SJCRH30 (cell line): ENCODE measurements around the gene CCDC88C. TPM values are rescaled to one million over a fixed set of nuclear protein-coding genes. Genes with fewer than 3 reads are reported as not detected.
"Not testable (repeated sequence)": the region's sequence is repeated elsewhere in the genome, so short reads cannot be mapped to it uniquely, and the experiment has no call there.

Experiments used
- DNase-seq, 2 experiments: peaks; one replicate each; pipeline ENCODE4 v3.0.0-alpha.2; 2015 to 2020
- H3K27ac ChIP-seq: fragments of 250-450 bp; sonication (Bioruptor Pico); 2 replicates; pipeline ENCODE4 v1.5.1; 2020; ENCODE audit warnings: mild to moderate bottlenecking, moderate library complexity
- H3K27me3 ChIP-seq: fragments of 250-450 bp; sonication (Bioruptor Pico); 2 replicates; pipeline ENCODE4 v1.5.1; 2020; ENCODE audit warnings: mild to moderate bottlenecking, moderate library complexity
- H3K36me3 ChIP-seq: fragments of 250-450 bp; sonication (Bioruptor Pico); 2 replicates; pipeline ENCODE4 v1.5.1; 2020; ENCODE audit warnings: mild to moderate bottlenecking, moderate library complexity
- H3K4me1 ChIP-seq: fragments of 250-450 bp; sonication (Bioruptor Pico); 2 replicates; pipeline ENCODE4 v1.5.1; 2020; ENCODE audit warnings: mild to moderate bottlenecking, moderate library complexity
- H3K4me3 ChIP-seq: fragments of 250-450 bp; sonication (Bioruptor Pico); 2 replicates; pipeline ENCODE4 v1.5.1; 2020; ENCODE audit warnings: mild to moderate bottlenecking, moderate library complexity
- H3K9me3 ChIP-seq: fragments of 250-450 bp; sonication (Bioruptor Pico); replicated peaks from 2 replicates; pipeline ENCODE4 v1.5.1; 2020; ENCODE audit warnings: mild to moderate bottlenecking, moderate library complexity
- total RNA-seq: library from RNA; depleted of rRNA; stranded (reverse); fragments of >200 nt; shearing (Covaris generic); gene quantifications from 2 replicates; pipeline ENCODE4 v1.2.3, GENCODE V29; 2014

CCDC88C gene
- total RNA-seq, 1 experiment from 2014 or later: 8.9 TPM

DNA sequence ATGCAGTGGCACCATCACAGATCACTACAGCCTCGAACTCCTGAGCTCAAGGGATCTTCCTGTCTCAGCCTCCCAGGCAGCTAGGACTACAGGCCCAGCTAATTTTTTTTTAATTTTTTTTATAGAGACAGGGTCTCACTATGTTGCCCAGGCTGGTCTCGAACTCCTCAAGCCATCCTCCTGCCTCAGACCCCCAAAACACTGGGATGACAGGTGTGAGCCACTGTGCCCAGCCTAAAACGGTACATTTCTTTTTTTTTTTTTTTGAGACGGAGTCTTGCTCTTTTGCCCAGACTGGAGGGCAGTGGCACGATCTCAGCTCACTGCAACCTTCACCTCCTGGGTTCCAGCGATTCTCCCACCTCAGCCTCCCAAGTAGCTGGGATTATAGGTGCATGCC, 8.4 kb downstream of the CCDC88C start:
- not testable (repeated sequence) for H3K4me1 ChIP-seq, H3K27me3 ChIP-seq, H3K27ac ChIP-seq, DNase-seq, H3K36me3 ChIP-seq, H3K9me3 ChIP-seq, H3K4me3 ChIP-seq

- H3K9me3 ChIP-seq: no peaks in the 10 kb centered on the region
- no peak overlapping the region for H3K27ac ChIP-seq
- no peak overlapping the region for H3K4me3 ChIP-seq
- H3K4me1 ChIP-seq: no peaks in the 10 kb centered on the region
- no peaks in the 10 kb centered on the region for H3K27me3 ChIP-seq
- DNase-seq: no peak
- no peaks in the 10 kb centered on the region for H3K36me3 ChIP-seq
Measured at GRCh38 chr14:91406982-91407381, 10.6 kb downstream of the CCDC88C start.

DNA sequence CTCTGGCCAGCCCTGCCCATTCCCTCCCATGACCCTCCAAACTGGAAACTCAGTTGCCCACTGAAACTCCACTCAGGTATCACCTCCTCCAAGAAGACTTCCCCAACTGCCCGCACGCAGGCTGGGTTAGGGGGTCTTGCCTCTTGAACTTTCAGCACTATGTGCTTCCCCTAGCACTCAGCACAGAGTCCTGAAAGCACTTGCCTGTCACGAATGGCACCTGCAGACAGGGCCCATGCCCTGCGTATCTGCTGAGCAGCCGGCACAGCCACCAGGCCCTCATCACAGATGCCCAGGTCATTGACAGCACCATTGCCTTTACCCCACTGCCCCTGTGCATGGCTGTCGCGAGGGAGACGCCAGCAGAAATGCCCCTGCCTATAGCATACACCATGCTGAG, 11.2 kb downstream of the CCDC88C start:
- Histone ChIP-seq H3K9me3 (no peaks in the 10 kb centered on the region), H3K27me3 (no peaks in the 10 kb centered on the region), H3K4me1 (no peaks in the 10 kb centered on the region), H3K4me3 (no peak overlapping the region), H3K27ac (no peak overlapping the region), H3K36me3 (no peaks in the 10 kb centered on the region)
- no peak for DNase-seq

GRCh38 chr14:91405724-91406435, 11.7 kb downstream of the CCDC88C start:
- Histone ChIP-seq H3K4me1 (no peaks in the 10 kb centered on the region), H3K36me3 (no peaks in the 10 kb centered on the region), H3K4me3 (no peak overlapping the region), H3K9me3 (no peaks in the 10 kb centered on the region), H3K27ac (no peak overlapping the region), H3K27me3 (no peaks in the 10 kb centered on the region)
- DNase-seq: no peak

DNA sequence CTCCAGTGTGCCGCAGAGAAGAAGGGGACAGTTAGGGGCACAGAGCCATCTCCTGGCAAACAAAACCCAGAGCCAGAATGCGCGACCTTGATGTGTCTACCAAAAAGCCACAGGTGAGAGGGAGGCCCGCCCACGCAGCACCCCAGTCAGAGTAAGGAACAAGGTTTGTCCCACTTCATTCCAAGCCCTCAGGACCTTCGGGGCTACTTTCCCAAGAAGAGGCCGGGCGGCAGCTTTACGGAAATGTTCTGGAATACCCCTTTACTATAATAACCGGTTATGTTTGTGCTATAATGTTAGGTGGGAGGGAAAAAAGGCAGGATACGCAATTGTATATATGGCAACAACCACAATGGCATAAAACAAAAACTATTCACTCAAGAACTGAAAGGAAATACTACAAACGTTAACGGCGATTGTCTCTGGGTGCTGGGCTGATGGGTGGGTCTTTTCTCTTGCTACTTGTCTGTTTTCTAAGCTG, 12.3 kb downstream of the CCDC88C start:
- no peak overlapping the region for H3K27ac ChIP-seq
- no peaks in the 10 kb centered on the region for H3K4me1 ChIP-seq
- no peaks in the 10 kb centered on the region for H3K27me3 ChIP-seq
- DNase-seq: no peak
- no peaks in the 10 kb centered on the region for H3K36me3 ChIP-seq
- H3K4me3 ChIP-seq: no peak overlapping the region
- no peaks in the 10 kb centered on the region for H3K9me3 ChIP-seq

- Histone ChIP-seq H3K27ac (no peak overlapping the region), H3K4me1 (no peaks in the 10 kb centered on the region), H3K27me3 (no peaks in the 10 kb centered on the region), H3K9me3 (no peaks in the 10 kb centered on the region), H3K4me3 (no peak overlapping the region), H3K36me3 (no peaks in the 10 kb centered on the region)
- no peak for DNase-seq
Measured at GRCh38 chr14:91402771-91403600, 14.6 kb downstream of the CCDC88C start.

GRCh38 chr14:91402348-91402747, 15.3 kb downstream of the CCDC88C start:
- no peak for DNase-seq
- no peaks in the 10 kb centered on the region for H3K4me1 ChIP-seq
- H3K4me3 ChIP-seq: no peak overlapping the region
- H3K27me3 ChIP-seq: no peaks in the 10 kb centered on the region
- H3K9me3 ChIP-seq: no peaks in the 10 kb centered on the region
- H3K36me3 ChIP-seq: no peaks in the 10 kb centered on the region
- H3K27ac ChIP-seq: no peak overlapping the region

GRCh38 chr14:91401751-91402150, 15.9 kb downstream of the CCDC88C start:
- DNase-seq: no peak
- H3K36me3 ChIP-seq: no peaks in the 10 kb centered on the region
- H3K4me1 ChIP-seq: no peaks in the 10 kb centered on the region
- H3K27ac ChIP-seq: no peak overlapping the region
- no peak overlapping the region for H3K4me3 ChIP-seq
- H3K9me3 ChIP-seq: no peaks in the 10 kb centered on the region
- no peaks in the 10 kb centered on the region for H3K27me3 ChIP-seq

- no peaks in the 10 kb centered on the region for H3K27me3 ChIP-seq
- H3K4me3 ChIP-seq: no peak overlapping the region
- H3K27ac ChIP-seq: no peak overlapping the region
- no peaks in the 10 kb centered on the region for H3K9me3 ChIP-seq
- DNase-seq: no peak
- H3K36me3 ChIP-seq: no peaks in the 10 kb centered on the region
- no peaks in the 10 kb centered on the region for H3K4me1 ChIP-seq
Measured at GRCh38 chr14:91400696-91401095, 16.9 kb downstream of the CCDC88C start.

GRCh38 chr14:91399868-91400640, 17.6 kb downstream of the CCDC88C start:
- H3K36me3 ChIP-seq: no peaks in the 10 kb centered on the region
- H3K27me3 ChIP-seq: no peaks in the 10 kb centered on the region
- no peak overlapping the region for H3K4me3 ChIP-seq
- no peaks in the 10 kb centered on the region for H3K9me3 ChIP-seq
- no peak overlapping the region for H3K27ac ChIP-seq
- no peaks in the 10 kb centered on the region for H3K4me1 ChIP-seq
- DNase-seq: no peak

DNA sequence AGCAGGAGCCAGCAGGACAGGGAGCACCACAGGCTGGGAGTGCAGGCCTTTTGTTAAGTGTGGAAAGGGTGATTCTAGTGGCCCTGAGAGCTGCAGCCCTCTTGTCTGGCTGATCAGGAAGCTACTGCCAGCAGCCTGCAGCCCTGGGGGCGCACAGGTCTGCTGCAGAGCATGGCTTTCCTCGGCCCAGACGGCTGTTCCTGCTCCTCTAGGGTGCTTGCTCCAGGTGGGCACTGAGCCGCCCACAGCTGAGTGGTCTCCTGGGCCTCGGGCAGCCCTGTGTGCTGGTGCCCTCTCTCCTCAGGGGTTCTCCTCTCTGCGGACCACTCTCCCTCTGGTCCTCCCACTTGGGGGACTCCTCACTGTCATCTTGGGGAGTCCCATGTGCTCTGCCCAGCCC, 18.9 kb downstream of the CCDC88C start:
- Histone ChIP-seq H3K27ac (no peak overlapping the region), H3K27me3 (no peaks in the 10 kb centered on the region), H3K4me1 (no peaks in the 10 kb centered on the region), H3K36me3 (no peaks in the 10 kb centered on the region), H3K9me3 (no peaks in the 10 kb centered on the region), H3K4me3 (no peak overlapping the region)
- no peak for DNase-seq

DNA sequence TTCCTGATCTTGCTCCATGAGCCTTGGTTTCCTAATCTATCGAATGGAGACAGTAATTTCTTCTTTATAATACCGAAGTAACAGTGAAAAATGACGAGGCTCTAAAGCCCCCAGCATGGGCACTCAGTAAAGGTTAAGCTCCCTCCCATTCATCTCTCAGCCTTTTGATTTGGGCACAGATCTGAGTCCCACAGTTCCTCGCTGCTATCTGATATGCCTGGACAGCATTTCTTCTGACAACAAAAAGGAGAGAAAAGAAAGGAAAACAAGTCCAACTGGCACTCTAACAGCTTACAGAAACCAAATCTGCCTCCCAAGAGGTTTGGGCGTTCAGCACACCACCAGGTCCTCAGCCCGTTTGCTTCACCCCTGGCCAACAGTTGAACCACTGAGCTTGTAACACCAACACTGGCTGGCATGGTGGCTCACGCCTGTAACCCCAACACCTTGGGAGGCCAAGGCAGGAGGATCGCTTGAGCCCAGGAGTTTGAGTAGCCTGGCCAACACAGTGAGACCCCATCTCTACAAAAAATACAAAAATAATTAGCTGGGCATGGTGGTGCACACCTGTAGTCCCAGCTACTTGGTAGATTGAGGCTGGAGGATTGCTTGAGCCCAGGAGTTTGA, 19.5 kb downstream of the CCDC88C start:
- no peaks in the 10 kb centered on the region for H3K4me1 ChIP-seq
- no peaks in the 10 kb centered on the region for H3K36me3 ChIP-seq
- H3K27me3 ChIP-seq: no peaks in the 10 kb centered on the region
- H3K9me3 ChIP-seq: no peaks in the 10 kb centered on the region
- DNase-seq: no peak
- H3K27ac ChIP-seq: no peak overlapping the region
- H3K4me3 ChIP-seq: no peak overlapping the region

- H3K36me3 ChIP-seq: no peaks in the 10 kb centered on the region
- H3K27me3 ChIP-seq: no peaks in the 10 kb centered on the region
- H3K27ac ChIP-seq: no peak overlapping the region
- no peak overlapping the region for H3K4me3 ChIP-seq
- H3K9me3 ChIP-seq: no peaks in the 10 kb centered on the region
- H3K4me1 ChIP-seq: no peaks in the 10 kb centered on the region
- no peak for DNase-seq
Measured at GRCh38 chr14:91396959-91397815, 20.4 kb downstream of the CCDC88C start.
